Breast epithelium (tissue), 4 donors: ENCODE data around the gene CASD1. TPM values are rescaled to one million over a fixed set of nuclear protein-coding genes. Genes with fewer than 3 reads are reported as not detected.

Experiments used
- DNase-seq, 2 donors: peaks; one replicate each; pipeline ENCODE4 v3.0.0-alpha.2; 2019; ENCODE audit warnings: low spot score in 2 of 2
- H3K27ac ChIP-seq, 2 donors: fragments of 200-600 bp; sonication (generic) in 1 of 2; one replicate each; pipeline ENCODE4 v1.5.1; 2016 to 2019; ENCODE audit warnings: mild to moderate bottlenecking in 1 of 2
- H3K27me3 ChIP-seq, 2 donors: fragments of 200-600 bp; sonication (generic) in 1 of 2; one replicate each; pipeline versions ENCODE4 v1.5.1 to v1.6.0; 2017 to 2019; ENCODE audit warnings: control low read depth in 1 of 2, mild to moderate bottlenecking in 1 of 2
- H3K36me3 ChIP-seq: fragments of 200-600 bp; one replicate; pipeline ENCODE4 v1.5.1; 2019
- H3K4me1 ChIP-seq, 2 donors: fragments of 200-600 bp; sonication (generic); one replicate each; pipeline ENCODE4 v1.5.1; 2016 to 2019; ENCODE audit warnings: control low read depth in 1 of 2
- H3K4me3 ChIP-seq, 3 donors: fragments of 200-600 bp; sonication (generic); 1 replicate in 2 of 3; 2 replicates in 1 of 3; pipeline ENCODE4 v1.5.1; 2016 to 2019; ENCODE audit warnings: mild to moderate bottlenecking in 3 of 3, moderate library complexity in 2 of 3
- H3K9me3 ChIP-seq, 2 donors: fragments of 200-600 bp; sonication (generic) in 1 of 2; one replicate each; pipeline ENCODE4 v1.5.1; 2016 to 2019; ENCODE audit warnings: control low read depth in 1 of 2
- POLR2A ChIP-seq: fragments of 450-650 bp; IDR thresholded peaks from one replicate; pipeline ENCODE4 v1.6.1; 2016; ENCODE audit warnings: antibody characterized with exemption, mild to moderate bottlenecking, moderate library complexity
- POLR2AphosphoS5 ChIP-seq, 3 donors: sonication (generic); formaldehyde crosslinking; IDR thresholded peaks; one replicate each; pipeline ENCODE4 v1.6.1; 2017; ENCODE audit warnings: antibody characterized with exemption in 3 of 3
- intact Hi-C: fragments of 100-400 bp; cut with DNase I; formaldehyde crosslinking; loops from one replicate; pipeline ENCODE4 v1.15.1; 2023; ENCODE audit warnings: low total_unique reads
- total RNA-seq, 3 donors: library from RNA; depleted of rRNA; stranded (reverse); fragments of >200 nt; gene quantifications; one replicate each; pipeline ENCODE4 v1.1.0, GENCODE V29; 2016
- TF ChIP-seq, protein P1 (sequence below), 3 donors: fragments of 450-650 bp; IDR thresholded peaks; one replicate each; pipeline ENCODE4 v1.5.1; 2016 to 2017; ENCODE audit warnings: antibody characterized with exemption in 3 of 3, mild to moderate bottlenecking in 3 of 3, moderate library complexity in 3 of 3

CASD1 gene
- total RNA-seq, 3 donors from 2014 or later = 23.7 to 53.6 (median 27.5) TPM

- H3K9me3 ChIP-seq = no peaks in the 10 kb centered on the region
- no peaks in the 10 kb centered on the region for H3K27me3 ChIP-seq
- TF ChIP-seq POLR2AphosphoS5 (IDR thresholded peaks at IDR 0.05) (no peak), POLR2A (no peak)
- TF ChIP-seq, protein P1, sequence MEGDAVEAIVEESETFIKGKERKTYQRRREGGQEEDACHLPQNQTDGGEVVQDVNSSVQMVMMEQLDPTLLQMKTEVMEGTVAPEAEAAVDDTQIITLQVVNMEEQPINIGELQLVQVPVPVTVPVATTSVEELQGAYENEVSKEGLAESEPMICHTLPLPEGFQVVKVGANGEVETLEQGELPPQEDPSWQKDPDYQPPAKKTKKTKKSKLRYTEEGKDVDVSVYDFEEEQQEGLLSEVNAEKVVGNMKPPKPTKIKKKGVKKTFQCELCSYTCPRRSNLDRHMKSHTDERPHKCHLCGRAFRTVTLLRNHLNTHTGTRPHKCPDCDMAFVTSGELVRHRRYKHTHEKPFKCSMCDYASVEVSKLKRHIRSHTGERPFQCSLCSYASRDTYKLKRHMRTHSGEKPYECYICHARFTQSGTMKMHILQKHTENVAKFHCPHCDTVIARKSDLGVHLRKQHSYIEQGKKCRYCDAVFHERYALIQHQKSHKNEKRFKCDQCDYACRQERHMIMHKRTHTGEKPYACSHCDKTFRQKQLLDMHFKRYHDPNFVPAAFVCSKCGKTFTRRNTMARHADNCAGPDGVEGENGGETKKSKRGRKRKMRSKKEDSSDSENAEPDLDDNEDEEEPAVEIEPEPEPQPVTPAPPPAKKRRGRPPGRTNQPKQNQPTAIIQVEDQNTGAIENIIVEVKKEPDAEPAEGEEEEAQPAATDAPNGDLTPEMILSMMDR (IDR thresholded peaks at IDR 0.05) = no peak
- no peak overlapping the region for H3K27ac ChIP-seq
- H3K4me1 ChIP-seq = no peaks in the 10 kb centered on the region
- no peak overlapping the region for H3K4me3 ChIP-seq
- no peak for DNase-seq
- intact Hi-C loops = loop anchor here (10.0 kb wide), 1 partner anchor 519 kb away; no protein-coding TSS in a partner anchor
- H3K36me3 ChIP-seq = no peaks in the 10 kb centered on the region
Observed at GRCh38 chr7:94565247-94565894, 55.8 kb downstream of the CASD1 start.

DNA sequence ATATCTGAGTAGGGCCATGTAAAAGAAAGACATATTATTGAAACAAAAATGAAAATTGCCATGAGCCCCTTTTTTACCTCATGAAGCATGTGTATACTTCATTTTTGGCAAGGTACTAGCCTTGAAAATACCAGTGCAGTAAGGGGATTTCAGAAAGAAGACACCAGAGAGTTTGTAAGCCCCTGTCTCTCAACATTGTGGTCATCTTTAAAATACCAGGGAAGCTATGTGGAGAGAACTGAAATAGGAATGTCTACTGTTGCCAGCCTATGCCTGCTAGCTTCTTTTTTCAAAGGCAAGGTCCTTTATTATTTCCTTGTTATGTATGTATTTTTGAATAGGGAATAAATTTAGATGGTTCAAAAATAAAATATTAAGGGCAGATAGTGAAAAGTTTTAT lies 57.8 kb downstream of the CASD1 start:
- Histone ChIP-seq H3K4me3 (no peak overlapping the region), H3K4me1 (no peaks in the 10 kb centered on the region), H3K9me3 (peaks cover 0 to 3% of the 10 kb centered on the region in 2 donors), H3K27ac (no peak overlapping the region), H3K36me3 (no peaks in the 10 kb centered on the region), H3K27me3 (no peaks in the 10 kb centered on the region)
- no peak for DNase-seq
- TF ChIP-seq, protein P1 (IDR thresholded peaks at IDR 0.05) = no peak
- TF ChIP-seq POLR2AphosphoS5 (IDR thresholded peaks at IDR 0.05) = no peak
- TF ChIP-seq POLR2A = no peak
- intact Hi-C loops = loop anchor here (10.0 kb wide), 1 partner anchor 517 kb away; no protein-coding TSS in a partner anchor

DNA sequence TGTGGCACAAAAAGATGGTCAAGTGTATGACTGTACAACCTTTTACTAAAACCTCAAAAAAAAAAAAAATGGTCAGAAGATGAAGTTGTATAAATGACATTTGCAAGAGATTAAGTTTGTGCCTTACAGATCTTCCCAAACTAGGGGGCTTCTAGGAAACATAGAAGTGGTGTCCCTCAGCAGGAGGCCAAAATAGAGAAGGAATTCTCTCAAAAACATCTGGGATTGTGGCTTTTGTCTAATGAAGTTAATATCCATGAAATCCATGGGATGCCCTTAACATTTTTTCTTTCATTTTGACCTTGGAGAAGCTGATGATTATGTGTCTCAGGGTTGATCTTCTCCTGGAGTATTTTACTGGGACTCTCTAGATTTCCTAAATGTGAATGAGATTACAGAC lies 62.2 kb downstream of the CASD1 start:
- Histone ChIP-seq H3K4me3 (no peak overlapping the region), H3K4me1 (no peaks in the 10 kb centered on the region), H3K27ac (no peak overlapping the region), H3K27me3 (no peaks in the 10 kb centered on the region), H3K36me3 (no peaks in the 10 kb centered on the region), H3K9me3 (peaks cover 6 to 39% of the 10 kb centered on the region in 2 donors)
- intact Hi-C loops = no loop called here
- TF ChIP-seq POLR2AphosphoS5 (IDR thresholded peaks at IDR 0.05) = no peak
- TF ChIP-seq, protein P1 (IDR thresholded peaks at IDR 0.05) = no peak
- TF ChIP-seq POLR2A = no peak
- no peak for DNase-seq

- intact Hi-C loops = no loop called here
- H3K36me3 ChIP-seq = no peaks in the 10 kb centered on the region
Observed at GRCh38 chr7:94575646-94576045, 66.0 kb downstream of the CASD1 start.

DNA sequence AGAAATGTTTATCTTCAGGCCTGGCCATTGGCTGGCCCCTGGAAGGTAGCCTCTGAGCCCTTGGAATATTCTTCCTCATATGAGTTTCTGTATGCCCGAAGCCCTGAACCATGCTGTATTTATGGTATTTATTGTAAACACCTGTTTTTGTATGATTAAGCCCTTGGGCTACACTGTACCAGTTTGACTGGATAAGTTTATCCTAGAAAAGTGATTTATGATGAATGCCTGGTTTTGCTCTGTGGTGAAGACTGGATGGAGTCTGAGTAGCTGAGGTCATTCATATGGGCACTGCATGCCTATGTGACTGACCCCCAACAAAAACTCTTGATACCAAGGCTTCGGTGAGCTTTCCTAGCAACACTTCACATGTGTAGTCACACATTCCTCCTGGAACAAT lies 66.7 kb downstream of the CASD1 start:
- no peaks in the 10 kb centered on the region for H3K27me3 ChIP-seq
- no peak for DNase-seq
- TF ChIP-seq POLR2AphosphoS5 (IDR thresholded peaks at IDR 0.05) (no peak), POLR2A (no peak)
- TF ChIP-seq, protein P1 (IDR thresholded peaks at IDR 0.05) = no peak
- intact Hi-C loops = no loop called here
- H3K4me3 ChIP-seq = no peak overlapping the region
- no peaks in the 10 kb centered on the region for H3K36me3 ChIP-seq
- H3K27ac ChIP-seq = no peak overlapping the region
- no peaks in the 10 kb centered on the region for H3K4me1 ChIP-seq
- H3K9me3 ChIP-seq = peaks cover 6 to 39% of the 10 kb centered on the region in 2 donors

More at GRCh38 chr7:94575646-94576045, 66.0 kb downstream of the CASD1 start:
- no peak for DNase-seq
- Histone ChIP-seq H3K9me3 (peaks cover 6 to 39% of the 10 kb centered on the region in 2 donors), H3K27me3 (no peaks in the 10 kb centered on the region), H3K4me3 (no peak overlapping the region), H3K4me1 (no peaks in the 10 kb centered on the region), H3K27ac (no peak overlapping the region)
- TF ChIP-seq POLR2AphosphoS5 (IDR thresholded peaks at IDR 0.05) = no peak
- TF ChIP-seq POLR2A = no peak
- TF ChIP-seq, protein P1 (IDR thresholded peaks at IDR 0.05) = no peak
